Measurements from ENCODE around the gene ATP9B. TPM values are rescaled to one million over a fixed set of nuclear protein-coding genes. Genes with fewer than 3 reads are reported as not detected.
A peak's percentile ranks its signal among the peaks of the same experiment; 100 is the strongest.

Gene ATP9B
- total and polyA plus RNA-seq, 10 of the 15 experiments (the other 5 are each of a cell fraction or from before 2014, with no cell fraction given), result 0.74 to 20.7 (median 12.9) TPM

GRCh38 chr18:79246309-79247108 lies 177.3 kb downstream of the ATP9B start (continued):
- no peak for TF ChIP-seq EP300 (IDR thresholded peaks at IDR 0.05; ENCODE audit: borderline replicate concordance in 1 of 2, control insufficient read depth in 1 of 2, low read depth in 2 of 2, low read length in 2 of 2)
- TF ChIP-seq LARP7 (IDR thresholded peaks at IDR 0.05), result 0 out of 2 replicates have a peak, but pooled peaks have one; percentile 30
- TF ChIP-seq MYB (IDR thresholded peaks at IDR 0.05; ENCODE audit: borderline replicate concordance, low read depth, low read length), result no peak
- no peak for TF ChIP-seq MLLT1 (IDR thresholded peaks at IDR 0.05)
- no peak for TF ChIP-seq HDGF (IDR thresholded peaks at IDR 0.05)
- no peak for TF ChIP-seq BACH1 (IDR thresholded peaks at IDR 0.05; ENCODE audit: borderline replicate concordance)
- TF ChIP-seq SMC3 (IDR thresholded peaks at IDR 0.05; ENCODE audit: borderline replicate concordance, low read length), result peak; percentile 82
- no peak for TF ChIP-seq ZBTB4 (CRISPR knock-in tag; IDR thresholded peaks at IDR 0.05)
- TF ChIP-seq MAX (IDR thresholded peaks at IDR 0.05; ENCODE audit: low read depth, low read length), result peak; percentile 20; the same call in 1 of the 2 replicates
- no peak for TF ChIP-seq CHD4 (IDR thresholded peaks at IDR 0.05)
- no peak for TF ChIP-seq ZNF274 (IDR thresholded peaks at IDR 0.05; ENCODE audit: insufficient read depth, insufficient read length)
- TF ChIP-seq YY1 (IDR thresholded peaks at IDR 0.05; ENCODE audit: low read depth, low read length), result peak; percentile 87
- no peak for TF ChIP-seq NRF1 (conservative IDR thresholded peaks at IDR 0.05; ENCODE audit: low read depth, low read length)
- TF ChIP-seq ESRRA (IDR thresholded peaks at IDR 0.05; ENCODE audit: low read length), result no peak
- TF ChIP-seq RUNX3 (IDR thresholded peaks at IDR 0.05; ENCODE audit: low read length), result no peak
- no peak for TF ChIP-seq IRF5 (IDR thresholded peaks at IDR 0.05; ENCODE audit: borderline replicate concordance)
- TF ChIP-seq BCLAF1 (IDR thresholded peaks at IDR 0.05), result no peak
- TF ChIP-seq ZNF622 (IDR thresholded peaks at IDR 0.05), result no peak
- 0 out of 2 replicates have a peak, but pooled peaks have one; percentile 47 for TF ChIP-seq CHD2 (IDR thresholded peaks at IDR 0.05; ENCODE audit: borderline replicate concordance, low read depth, low read length)
